Upper lobe of right lung (tissue), 1 donor: ENCODE results near the gene LUZP1. TPM values are rescaled to one million over a fixed set of nuclear protein-coding genes. Genes with fewer than 3 reads are reported as not detected.

Experiments used
- ATAC-seq: fragments of 200-7000 bp; cut with Tn5 transposase; one replicate; pipeline ENCODE4 v1.9.1; 2020; ENCODE audit warnings: mild to moderate bottlenecking, moderate library complexity
- DNase-seq: peaks from one replicate; pipeline ENCODE4 v3.0.0-alpha.2; 2020
- H3K27ac ChIP-seq: fragments of 200-600 bp; one replicate; pipeline ENCODE4 v1.8.0; 2022
- H3K27me3 ChIP-seq: fragments of 200-600 bp; one replicate; pipeline ENCODE4 v1.8.0; 2022; ENCODE audit warnings: mild to moderate bottlenecking
- H3K36me3 ChIP-seq: fragments of 200-600 bp; one replicate; pipeline ENCODE4 v1.8.0; 2022
- H3K4me1 ChIP-seq: fragments of 200-600 bp; one replicate; pipeline ENCODE4 v1.8.0; 2022
- H3K4me3 ChIP-seq: fragments of 200-600 bp; one replicate; pipeline ENCODE4 v1.8.0; 2022; ENCODE audit warnings: mild to moderate bottlenecking
- H3K9me3 ChIP-seq: fragments of 200-600 bp; one replicate; pipeline ENCODE4 v1.8.0; 2022
- intact Hi-C: fragments of 100-400 bp; cut with DNase I; formaldehyde crosslinking; loops from one replicate; pipeline ENCODE4 v1.11.0; 2022
- microRNA-seq: library from miRNA; unstranded; fragments of <30 nt; microRNA quantifications from one replicate; pipeline ENCODE4 v1.2.0, GENCODE V29; 2020; ENCODE audit warnings: borderline microRNAs expressed
- total RNA-seq: library from RNA; stranded (reverse); fragmentation: NEBNext Ultra II Directional; extraction: Animal tissue kit (Norgen Biotek cat#: 25700); gene quantifications from one replicate; pipeline ENCODE4 v1.2.1, GENCODE V29; 2021
- TF ChIP-seq, protein P1 (sequence below): fragments of 200-600 bp; IDR thresholded peaks from one replicate; pipeline ENCODE4 v1.8.0; 2022; ENCODE audit warnings: antibody characterized with exemption
- donor health status: DM: no; HTN: yes; CAD: no; lungs with severe emphysema.

The LUZP1 gene
- total RNA-seq, 1 donor from 2014 or later: 36.4 TPM

DNA sequence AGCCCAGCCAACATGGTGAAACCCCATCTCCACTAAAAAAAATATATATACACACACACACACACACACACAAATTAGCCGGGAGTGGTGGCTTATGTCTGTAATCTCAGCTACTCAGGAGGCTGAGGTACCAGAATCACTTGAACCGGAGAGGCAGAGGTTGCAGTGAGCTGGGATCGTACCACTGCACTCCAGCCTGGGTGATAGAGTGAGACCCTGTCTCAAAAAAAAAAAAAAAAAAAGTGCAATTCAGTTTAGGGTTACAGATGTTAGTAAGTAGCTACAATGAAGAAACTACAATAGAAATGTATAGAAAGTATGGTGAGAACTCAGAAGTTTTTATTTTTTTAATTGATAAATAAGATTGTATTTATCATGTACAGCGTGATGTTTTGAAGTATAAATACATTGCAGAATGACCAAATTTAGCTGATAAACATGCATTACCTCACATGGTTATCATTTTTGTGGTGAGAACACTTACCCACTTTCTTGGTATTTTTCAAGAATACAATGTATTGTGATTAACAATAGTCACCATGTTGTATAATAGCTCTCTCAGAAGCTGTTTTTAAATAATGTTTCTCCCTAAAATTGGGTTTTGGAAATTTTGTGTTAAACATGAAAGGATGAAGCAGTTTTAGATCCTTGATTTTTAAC, 131.4 kb downstream of the LUZP1 start:
- Histone ChIP-seq H3K36me3 (no peaks in the 10 kb centered on the region), H3K9me3 (no peaks in the 10 kb centered on the region), H3K4me3 (no peak overlapping the region), H3K27me3 (no peaks in the 10 kb centered on the region), H3K4me1 (no peaks in the 10 kb centered on the region), H3K27ac (no peak overlapping the region)
- intact Hi-C loops: no loop called here
- TF ChIP-seq, protein P1, sequence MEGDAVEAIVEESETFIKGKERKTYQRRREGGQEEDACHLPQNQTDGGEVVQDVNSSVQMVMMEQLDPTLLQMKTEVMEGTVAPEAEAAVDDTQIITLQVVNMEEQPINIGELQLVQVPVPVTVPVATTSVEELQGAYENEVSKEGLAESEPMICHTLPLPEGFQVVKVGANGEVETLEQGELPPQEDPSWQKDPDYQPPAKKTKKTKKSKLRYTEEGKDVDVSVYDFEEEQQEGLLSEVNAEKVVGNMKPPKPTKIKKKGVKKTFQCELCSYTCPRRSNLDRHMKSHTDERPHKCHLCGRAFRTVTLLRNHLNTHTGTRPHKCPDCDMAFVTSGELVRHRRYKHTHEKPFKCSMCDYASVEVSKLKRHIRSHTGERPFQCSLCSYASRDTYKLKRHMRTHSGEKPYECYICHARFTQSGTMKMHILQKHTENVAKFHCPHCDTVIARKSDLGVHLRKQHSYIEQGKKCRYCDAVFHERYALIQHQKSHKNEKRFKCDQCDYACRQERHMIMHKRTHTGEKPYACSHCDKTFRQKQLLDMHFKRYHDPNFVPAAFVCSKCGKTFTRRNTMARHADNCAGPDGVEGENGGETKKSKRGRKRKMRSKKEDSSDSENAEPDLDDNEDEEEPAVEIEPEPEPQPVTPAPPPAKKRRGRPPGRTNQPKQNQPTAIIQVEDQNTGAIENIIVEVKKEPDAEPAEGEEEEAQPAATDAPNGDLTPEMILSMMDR: no peak
- ATAC-seq (no peak), DNase-seq (no peak)

DNA sequence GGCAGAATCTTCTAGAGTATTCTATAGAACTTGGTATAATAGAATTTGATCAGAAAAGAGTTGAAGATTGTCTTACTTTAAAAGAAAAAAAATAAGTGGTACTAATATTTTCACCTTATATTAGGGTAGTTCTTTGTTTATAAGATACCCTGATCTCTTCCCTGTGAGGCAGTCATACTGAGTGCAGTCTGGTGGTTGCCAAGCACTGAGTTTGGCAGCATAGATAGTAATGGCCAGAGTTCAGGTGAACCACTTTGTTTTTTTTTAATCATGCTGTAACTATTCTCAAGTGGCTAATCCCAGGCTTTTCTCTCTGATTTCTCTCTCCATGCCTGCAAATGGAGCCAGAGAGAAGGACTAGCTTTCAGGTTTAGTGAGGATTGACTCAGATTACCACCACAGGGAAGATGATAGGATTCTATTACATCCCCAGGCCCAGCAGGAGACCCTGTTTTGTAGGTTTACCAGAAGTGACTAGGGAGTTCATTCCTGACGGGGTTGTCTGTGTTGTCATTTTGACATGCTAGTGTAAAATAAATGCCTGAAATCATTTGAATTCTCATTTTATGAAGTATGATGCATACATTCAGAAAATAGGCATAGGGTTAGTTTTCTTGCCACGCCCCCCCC, 132.7 kb downstream of the LUZP1 start:
- no peaks in the 10 kb centered on the region for H3K27me3 ChIP-seq
- no peak overlapping the region for H3K4me3 ChIP-seq
- TF ChIP-seq, protein P1: no peak
- H3K36me3 ChIP-seq: no peaks in the 10 kb centered on the region
- no peak overlapping the region for H3K27ac ChIP-seq
- no peaks in the 10 kb centered on the region for H3K4me1 ChIP-seq
- DNase-seq (no peak), ATAC-seq (no peak)
- H3K9me3 ChIP-seq: no peaks in the 10 kb centered on the region
- intact Hi-C loops: no loop called here

Small RNA genes within 50 kb of the gene (microRNA-seq; reads per million reads assigned to microRNA genes)
- gene MIR3115: not detected
- not detected for gene MIR4419A

Other genes with a start within 250 kb of the LUZP1 start
- not detected for gene LACTBL1, start 196.0 kb downstream of the LUZP1 start, total RNA-seq
- gene TEX46, start 153.0 kb downstream of the LUZP1 start, total RNA-seq: not detected
- 35.8 TPM for gene KDM1A, start 149.4 kb downstream of the LUZP1 start, total RNA-seq
- 0.93 TPM for gene HTR1D, start 48.6 kb upstream of the LUZP1 start, total RNA-seq
- gene HNRNPR, start 175.4 kb upstream of the LUZP1 start, total RNA-seq: 85.2 TPM
- 10.9 TPM for gene ZNF436, start 201.0 kb upstream of the LUZP1 start, total RNA-seq